ENCODE results near the gene RFX4. TPM values are rescaled to one million over a fixed set of nuclear protein-coding genes. Genes with fewer than 3 reads are reported as not detected.

RFX4 gene
- total and polyA plus RNA-seq, 9 of the 15 experiments (the other 6 are each of a cell fraction or from before 2014, with no cell fraction given) = not detected

DNA sequence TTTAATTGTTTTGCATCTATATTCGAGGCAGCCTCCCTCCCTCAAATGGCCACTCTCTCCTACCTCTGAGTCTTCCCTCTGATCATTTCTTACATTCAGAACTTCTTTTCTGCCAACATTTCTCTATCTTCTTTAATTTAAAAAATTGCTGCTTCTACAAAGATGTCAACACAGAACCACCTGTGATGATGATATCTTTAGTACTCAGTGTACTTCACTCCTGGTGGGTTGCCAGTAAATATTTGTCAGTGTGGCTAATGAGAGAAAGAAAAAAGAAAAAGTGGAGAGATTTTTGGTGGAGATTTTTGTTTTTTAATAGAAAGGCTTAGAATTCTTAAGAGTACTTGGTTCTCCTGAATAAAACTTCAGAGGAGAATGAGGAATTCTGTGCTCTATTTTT lies 199.8 kb downstream of the RFX4 start (continued):
- TF ChIP-seq, protein P1, sequence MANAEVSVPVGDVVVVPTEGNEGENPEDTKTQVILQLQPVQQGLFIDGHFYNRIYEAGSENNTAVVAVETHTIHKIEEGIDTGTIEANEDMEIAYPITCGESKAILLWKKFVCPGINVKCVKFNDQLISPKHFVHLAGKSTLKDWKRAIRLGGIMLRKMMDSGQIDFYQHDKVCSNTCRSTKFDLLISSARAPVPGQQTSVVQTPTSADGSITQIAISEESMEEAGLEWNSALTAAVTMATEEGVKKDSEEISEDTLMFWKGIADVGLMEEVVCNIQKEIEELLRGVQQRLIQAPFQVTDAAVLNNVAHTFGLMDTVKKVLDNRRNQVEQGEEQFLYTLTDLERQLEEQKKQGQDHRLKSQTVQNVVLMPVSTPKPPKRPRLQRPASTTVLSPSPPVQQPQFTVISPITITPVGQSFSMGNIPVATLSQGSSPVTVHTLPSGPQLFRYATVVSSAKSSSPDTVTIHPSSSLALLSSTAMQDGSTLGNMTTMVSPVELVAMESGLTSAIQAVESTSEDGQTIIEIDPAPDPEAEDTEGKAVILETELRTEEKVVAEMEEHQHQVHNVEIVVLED (CRISPR knock-in tag; IDR thresholded peaks at IDR 0.05) = no peak
- TF ChIP-seq PRPF4 (IDR thresholded peaks at IDR 0.05; ENCODE audit: insufficient read depth, low read depth, low read length, poor library complexity, severe bottlenecking) = no peak
- no peak for TF ChIP-seq NEUROD1 (IDR thresholded peaks at IDR 0.05; ENCODE audit: borderline replicate concordance, low read depth, low read length, partially characterized antibody)
- no peak for TF ChIP-seq MGA (IDR thresholded peaks at IDR 0.05)
- no peak for TF ChIP-seq ZKSCAN1 (IDR thresholded peaks at IDR 0.05; ENCODE audit: low read depth, low read length)
